Measurements from ENCODE around the gene SLC35A3.
"Not testable (repeated sequence)": the region's sequence is repeated elsewhere in the genome, so short reads cannot be mapped to it uniquely, and the experiment has no call there.

SLC35A3 gene

GRCh38 chr1:99956755-99957154 lies 13.0 kb upstream of the SLC35A3 start:
- no peaks in the 10 kb centered on the region for H3K9me3 ChIP-seq (ENCODE audit: low read length)
- no peaks in the 10 kb centered on the region for H3K27me3 ChIP-seq (ENCODE audit: control insufficient read depth in 1 of 2, insufficient read depth in 2 of 2, low read length in 2 of 2)
- no peak overlapping the region for H3K9ac ChIP-seq (ENCODE audit: low read length)
- H3K4me3 ChIP-seq (ENCODE audit: low read depth in 1 of 2, low read length in 2 of 2) = no peak overlapping the region
- no peaks in the 10 kb centered on the region for H3K36me3 ChIP-seq (ENCODE audit: insufficient read depth, low read length)
- H3K4me1 ChIP-seq (ENCODE audit: insufficient read depth, low read length) = no peaks in the 10 kb centered on the region
- no peak overlapping the region for H3K27ac ChIP-seq (ENCODE audit: low read depth, low read length)

GRCh38 chr1:99957818-99958217 lies 12.0 kb upstream of the SLC35A3 start:
- Histone ChIP-seq H3K4me1 (ENCODE audit: insufficient read depth, low read length) (no peaks in the 10 kb centered on the region), H3K36me3 (ENCODE audit: insufficient read depth, low read length) (no peaks in the 10 kb centered on the region), H3K9ac (ENCODE audit: low read length) (no peak overlapping the region), H3K27me3 (ENCODE audit: control insufficient read depth in 1 of 2, insufficient read depth in 2 of 2, low read length in 2 of 2) (no peaks in the 10 kb centered on the region), H3K27ac (ENCODE audit: low read depth, low read length) (no peak overlapping the region), H3K9me3 (ENCODE audit: low read length) (no peaks in the 10 kb centered on the region), H3K4me3 (ENCODE audit: low read depth in 1 of 2, low read length in 2 of 2) (no peak overlapping the region)

- not testable (repeated sequence) for H3K27ac ChIP-seq (ENCODE audit: low read depth, low read length); H3K27me3 ChIP-seq (ENCODE audit: control insufficient read depth in 1 of 2, insufficient read depth in 2 of 2, low read length in 2 of 2); H3K36me3 ChIP-seq (ENCODE audit: insufficient read depth, low read length); H3K4me1 ChIP-seq (ENCODE audit: insufficient read depth, low read length); H3K9me3 ChIP-seq (ENCODE audit: low read length); H3K9ac ChIP-seq (ENCODE audit: low read length); H3K4me3 ChIP-seq (ENCODE audit: low read depth in 1 of 2, low read length in 2 of 2)
These were observed 10.5 kb upstream of the SLC35A3 start for GRCh38 chr1:99959189-99959705.

- H3K4me1 ChIP-seq (ENCODE audit: insufficient read depth, low read length); H3K9ac ChIP-seq (ENCODE audit: low read length); H3K27me3 ChIP-seq (ENCODE audit: control insufficient read depth in 1 of 2, insufficient read depth in 2 of 2, low read length in 2 of 2); H3K36me3 ChIP-seq (ENCODE audit: insufficient read depth, low read length); H3K4me3 ChIP-seq (ENCODE audit: low read depth in 1 of 2, low read length in 2 of 2); H3K9me3 ChIP-seq (ENCODE audit: low read length); H3K27ac ChIP-seq (ENCODE audit: low read depth, low read length): not testable (repeated sequence)
These were observed 9.5 kb upstream of the SLC35A3 start for GRCh38 chr1:99960260-99960659.

GRCh38 chr1:99963041-99963795 lies 6.6 kb upstream of the SLC35A3 start:
- H3K4me3 ChIP-seq (ENCODE audit: low read depth in 1 of 2, low read length in 2 of 2) = no peak overlapping the region
- H3K27ac ChIP-seq (ENCODE audit: low read depth, low read length) = no peak overlapping the region
- no peaks in the 10 kb centered on the region for H3K27me3 ChIP-seq (ENCODE audit: control insufficient read depth in 1 of 2, insufficient read depth in 2 of 2, low read length in 2 of 2)
- no peaks in the 10 kb centered on the region for H3K4me1 ChIP-seq (ENCODE audit: insufficient read depth, low read length)
- no peaks in the 10 kb centered on the region for H3K36me3 ChIP-seq (ENCODE audit: insufficient read depth, low read length)
- H3K9ac ChIP-seq (ENCODE audit: low read length) = no peak overlapping the region
- H3K9me3 ChIP-seq (ENCODE audit: low read length) = no peaks in the 10 kb centered on the region

- no peaks in the 10 kb centered on the region for H3K27me3 ChIP-seq (ENCODE audit: control insufficient read depth in 1 of 2, insufficient read depth in 2 of 2, low read length in 2 of 2)
- no peak overlapping the region for H3K27ac ChIP-seq (ENCODE audit: low read depth, low read length)
- H3K4me1 ChIP-seq (ENCODE audit: insufficient read depth, low read length) = peaks cover 4% of the 10 kb centered on the region
- H3K36me3 ChIP-seq (ENCODE audit: insufficient read depth, low read length) = no peaks in the 10 kb centered on the region
- H3K4me3 ChIP-seq (ENCODE audit: low read depth in 1 of 2, low read length in 2 of 2) = no peak overlapping the region
- H3K9me3 ChIP-seq (ENCODE audit: low read length) = no peaks in the 10 kb centered on the region
- H3K9ac ChIP-seq (ENCODE audit: low read length) = no peak overlapping the region
These were observed 5.0 kb upstream of the SLC35A3 start for GRCh38 chr1:99964806-99965205.

GRCh38 chr1:99965646-99966375 lies 4.0 kb upstream of the SLC35A3 start:
- no peak overlapping the region for H3K9ac ChIP-seq (ENCODE audit: low read length)
- H3K27ac ChIP-seq (ENCODE audit: low read depth, low read length) = no peak overlapping the region
- H3K36me3 ChIP-seq (ENCODE audit: insufficient read depth, low read length) = no peaks in the 10 kb centered on the region
- peaks cover 7% of the 10 kb centered on the region for H3K4me1 ChIP-seq (ENCODE audit: insufficient read depth, low read length)
- H3K9me3 ChIP-seq (ENCODE audit: low read length) = no peaks in the 10 kb centered on the region
- no peaks in the 10 kb centered on the region for H3K27me3 ChIP-seq (ENCODE audit: control insufficient read depth in 1 of 2, insufficient read depth in 2 of 2, low read length in 2 of 2)
- no peak overlapping the region for H3K4me3 ChIP-seq (ENCODE audit: low read depth in 1 of 2, low read length in 2 of 2)

GRCh38 chr1:99968214-99968613 lies 1.6 kb upstream of the SLC35A3 start:
- H3K9me3 ChIP-seq (ENCODE audit: low read length) = no peaks in the 10 kb centered on the region
- no peak overlapping the region for H3K4me3 ChIP-seq (ENCODE audit: low read depth in 1 of 2, low read length in 2 of 2)
- peaks cover 9% of the 10 kb centered on the region for H3K4me1 ChIP-seq (ENCODE audit: insufficient read depth, low read length)
- no peak overlapping the region for H3K9ac ChIP-seq (ENCODE audit: low read length)
- H3K27ac ChIP-seq (ENCODE audit: low read depth, low read length) = no peak overlapping the region
- H3K27me3 ChIP-seq (ENCODE audit: control insufficient read depth in 1 of 2, insufficient read depth in 2 of 2, low read length in 2 of 2) = no peaks in the 10 kb centered on the region
- H3K36me3 ChIP-seq (ENCODE audit: insufficient read depth, low read length) = no peaks in the 10 kb centered on the region

- H3K27me3 ChIP-seq (ENCODE audit: control insufficient read depth in 1 of 2, insufficient read depth in 2 of 2, low read length in 2 of 2) = no peaks in the 10 kb centered on the region
- peak overlapping the region; percentile 65 for H3K27ac ChIP-seq (ENCODE audit: low read depth, low read length)
- no peaks in the 10 kb centered on the region for H3K36me3 ChIP-seq (ENCODE audit: insufficient read depth, low read length)
- H3K9ac ChIP-seq (ENCODE audit: low read length) = peak overlapping the region; percentile 39
- H3K4me3 ChIP-seq (ENCODE audit: low read depth in 1 of 2, low read length in 2 of 2) = peak overlapping the region; percentile 70 to 85
- no peaks in the 10 kb centered on the region for H3K9me3 ChIP-seq (ENCODE audit: low read length)
- H3K4me1 ChIP-seq (ENCODE audit: insufficient read depth, low read length) = peaks cover 9% of the 10 kb centered on the region
These were observed 502 bp upstream of the SLC35A3 start for GRCh38 chr1:99969260-99969728.

GRCh38 chr1:99970713-99971255 lies 988 bp downstream of the SLC35A3 start:
- peaks cover 9% of the 10 kb centered on the region for H3K4me1 ChIP-seq (ENCODE audit: insufficient read depth, low read length)
- no peaks in the 10 kb centered on the region for H3K27me3 ChIP-seq (ENCODE audit: control insufficient read depth in 1 of 2, insufficient read depth in 2 of 2, low read length in 2 of 2)
- peaks cover 4% of the 10 kb centered on the region for H3K36me3 ChIP-seq (ENCODE audit: insufficient read depth, low read length)
- H3K9ac ChIP-seq (ENCODE audit: low read length) = peak overlapping the region; percentile 39
- no peak overlapping the region for H3K27ac ChIP-seq (ENCODE audit: low read depth, low read length)
- peak overlapping the region; percentile 70 to 85 for H3K4me3 ChIP-seq (ENCODE audit: low read depth in 1 of 2, low read length in 2 of 2)
- H3K9me3 ChIP-seq (ENCODE audit: low read length) = no peaks in the 10 kb centered on the region

- not testable (repeated sequence) for H3K4me1 ChIP-seq (ENCODE audit: insufficient read depth, low read length); H3K9ac ChIP-seq (ENCODE audit: low read length); H3K27ac ChIP-seq (ENCODE audit: low read depth, low read length); H3K4me3 ChIP-seq (ENCODE audit: low read depth in 1 of 2, low read length in 2 of 2); H3K36me3 ChIP-seq (ENCODE audit: insufficient read depth, low read length); H3K27me3 ChIP-seq (ENCODE audit: control insufficient read depth in 1 of 2, insufficient read depth in 2 of 2, low read length in 2 of 2); H3K9me3 ChIP-seq (ENCODE audit: low read length)
These were observed 2.3 kb downstream of the SLC35A3 start for GRCh38 chr1:99972066-99972465.

Measured in muscle layer of colon (tissue), 2 donors.